GM18508 (cell line): ENCODE measurements around the gene ANGPTL2.

ENCODE experiments used
- ATAC-seq: cut with Tn5 transposase; IDR thresholded peaks from one replicate; pipeline ENCODE4 v1.9.1; 2021; ENCODE audit warnings: moderate number of reproducible peaks; ENCODE audit not compliant: insufficient read depth, unreplicated experiment

The ANGPTL2 gene

DNA sequence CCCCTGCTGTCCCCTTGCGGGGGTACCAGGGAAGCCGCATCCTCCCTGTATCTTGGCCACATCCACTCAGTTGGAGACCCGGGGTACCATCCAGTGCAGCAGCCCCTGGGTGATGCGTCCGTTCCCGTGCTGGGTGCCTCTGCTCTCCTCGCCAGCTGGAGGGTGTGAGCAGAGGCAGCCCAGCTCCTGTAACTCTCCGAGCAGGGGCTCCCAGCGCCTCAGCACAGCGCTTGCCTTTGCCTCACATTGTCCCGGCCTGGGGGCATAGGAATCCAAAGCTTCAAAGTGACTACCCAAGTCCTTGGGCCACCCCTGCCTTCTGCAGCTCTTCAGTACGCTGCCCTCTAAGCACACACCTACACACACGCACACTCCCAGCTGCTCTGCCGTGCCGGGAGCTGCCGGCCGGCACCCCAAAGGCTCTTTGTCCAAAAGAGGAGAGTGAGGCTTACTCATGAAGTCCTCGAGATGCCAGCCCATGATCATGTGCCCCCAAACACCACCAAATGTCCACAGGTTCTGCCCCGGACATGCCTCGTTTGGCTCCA lies 733 bp downstream of the ANGPTL2 start:
- ATAC-seq = no peak

- ATAC-seq = no peak
Measured at GRCh38 chr9:127119320-127119709, 3.1 kb downstream of the ANGPTL2 start.

DNA sequence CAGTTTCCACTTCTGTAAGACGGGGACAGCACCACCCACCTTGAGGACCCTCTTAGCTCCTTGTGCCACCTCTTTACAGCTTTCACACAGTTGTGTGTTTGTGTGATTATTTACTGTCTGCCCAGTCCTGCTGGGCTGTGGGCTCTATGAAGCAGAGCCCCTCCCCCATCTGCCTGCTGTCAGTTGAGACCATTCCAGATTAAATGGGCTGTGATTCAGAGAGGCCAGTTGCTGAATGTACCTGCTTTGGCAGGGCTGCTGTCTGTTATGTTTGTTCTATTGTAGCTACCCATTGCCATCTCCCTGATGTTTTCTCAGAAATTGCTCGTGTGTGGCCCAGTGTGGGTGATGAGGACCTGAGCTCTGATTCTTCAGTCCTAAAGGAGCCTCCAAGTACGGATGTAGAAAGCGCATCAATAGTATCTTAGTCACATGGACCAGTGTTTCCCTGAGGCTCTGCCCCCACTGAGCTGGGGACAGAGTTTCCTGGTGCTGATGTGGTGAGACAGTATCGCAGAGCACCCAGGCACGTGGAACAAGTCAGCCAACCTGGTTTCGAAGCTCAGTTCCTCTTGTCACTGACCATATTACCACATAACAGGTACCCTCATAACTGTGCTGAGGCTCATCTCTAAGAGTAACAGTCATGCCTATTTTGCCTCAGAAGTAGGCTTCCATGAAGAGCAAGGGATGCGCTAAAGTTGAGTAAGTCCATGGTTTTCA lies 3.7 kb downstream of the ANGPTL2 start:
- ATAC-seq = no peak

DNA sequence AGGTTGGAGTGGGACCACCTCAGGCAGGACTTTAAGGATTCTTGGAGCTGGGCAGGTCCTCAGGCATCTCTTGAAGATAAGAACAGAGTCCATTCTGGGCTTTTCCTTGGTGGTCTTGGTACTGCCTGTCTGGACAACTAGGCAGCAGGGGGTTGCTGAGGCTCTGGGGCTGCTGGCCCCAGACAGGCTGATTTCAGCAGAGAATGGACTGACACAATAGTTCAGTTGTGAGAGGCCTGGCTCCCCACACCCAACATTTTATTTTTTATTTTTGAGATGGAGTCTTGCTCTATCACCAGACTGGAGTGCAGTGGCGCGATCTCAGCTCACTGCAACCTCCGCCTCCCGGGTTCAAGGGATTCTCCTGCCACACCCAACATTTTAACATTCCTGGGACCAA lies 4.6 kb downstream of the ANGPTL2 start:
- ATAC-seq = no peak

GRCh38 chr9:127116957-127117356 lies 5.5 kb downstream of the ANGPTL2 start:
- no peak for ATAC-seq

GRCh38 chr9:127116088-127116726 lies 6.2 kb downstream of the ANGPTL2 start:
- ATAC-seq = no peak

DNA sequence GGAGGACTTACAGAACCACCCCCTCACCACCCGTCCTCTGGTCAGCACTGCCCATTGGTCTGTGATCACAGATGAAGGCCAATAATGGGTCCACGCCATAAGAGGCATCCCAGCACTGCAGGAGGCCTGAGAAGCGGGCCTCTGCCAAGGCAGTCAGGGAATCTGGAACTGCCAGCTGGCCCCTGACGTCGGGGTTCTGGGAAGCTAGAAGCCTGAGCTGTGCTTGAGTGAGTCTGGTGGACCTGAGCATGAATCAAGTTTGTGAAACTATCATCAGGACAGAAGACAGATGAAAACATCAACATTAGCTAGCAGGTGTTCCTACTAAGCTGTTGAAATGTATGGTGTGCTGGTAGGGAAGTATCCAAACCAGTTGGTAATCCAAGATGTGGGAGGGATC lies 7.8 kb downstream of the ANGPTL2 start:
- ATAC-seq = no peak

GRCh38 chr9:127113191-127113972 lies 9.1 kb downstream of the ANGPTL2 start:
- no peak for ATAC-seq

- no peak for ATAC-seq
Measured at GRCh38 chr9:127112735-127113161, 9.7 kb downstream of the ANGPTL2 start.

GRCh38 chr9:127112056-127112455 lies 10.4 kb downstream of the ANGPTL2 start:
- no peak for ATAC-seq

DNA sequence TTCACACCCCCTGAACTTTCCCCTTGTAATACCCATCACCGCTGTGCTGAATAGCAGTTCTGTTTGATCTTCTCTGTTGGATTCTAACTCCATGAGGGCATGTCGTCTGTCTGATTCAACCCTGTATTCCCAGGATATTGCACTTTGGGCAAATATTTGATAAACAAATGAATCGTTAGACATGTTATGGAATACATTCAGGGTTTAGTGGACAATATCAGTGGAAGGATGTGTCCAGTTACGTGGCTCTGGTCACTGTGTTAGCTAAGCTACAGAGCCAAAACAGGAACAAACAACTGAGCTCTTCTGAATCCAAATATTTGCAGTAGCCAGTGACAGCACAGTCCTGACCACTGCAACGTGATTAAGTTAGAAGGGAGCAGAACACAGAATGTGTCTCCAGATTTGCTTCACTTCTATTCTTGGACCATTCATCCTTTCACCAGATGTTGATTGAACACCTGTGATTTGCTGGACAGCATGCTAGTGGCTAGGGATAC lies 13.2 kb downstream of the ANGPTL2 start:
- no peak for ATAC-seq

DNA sequence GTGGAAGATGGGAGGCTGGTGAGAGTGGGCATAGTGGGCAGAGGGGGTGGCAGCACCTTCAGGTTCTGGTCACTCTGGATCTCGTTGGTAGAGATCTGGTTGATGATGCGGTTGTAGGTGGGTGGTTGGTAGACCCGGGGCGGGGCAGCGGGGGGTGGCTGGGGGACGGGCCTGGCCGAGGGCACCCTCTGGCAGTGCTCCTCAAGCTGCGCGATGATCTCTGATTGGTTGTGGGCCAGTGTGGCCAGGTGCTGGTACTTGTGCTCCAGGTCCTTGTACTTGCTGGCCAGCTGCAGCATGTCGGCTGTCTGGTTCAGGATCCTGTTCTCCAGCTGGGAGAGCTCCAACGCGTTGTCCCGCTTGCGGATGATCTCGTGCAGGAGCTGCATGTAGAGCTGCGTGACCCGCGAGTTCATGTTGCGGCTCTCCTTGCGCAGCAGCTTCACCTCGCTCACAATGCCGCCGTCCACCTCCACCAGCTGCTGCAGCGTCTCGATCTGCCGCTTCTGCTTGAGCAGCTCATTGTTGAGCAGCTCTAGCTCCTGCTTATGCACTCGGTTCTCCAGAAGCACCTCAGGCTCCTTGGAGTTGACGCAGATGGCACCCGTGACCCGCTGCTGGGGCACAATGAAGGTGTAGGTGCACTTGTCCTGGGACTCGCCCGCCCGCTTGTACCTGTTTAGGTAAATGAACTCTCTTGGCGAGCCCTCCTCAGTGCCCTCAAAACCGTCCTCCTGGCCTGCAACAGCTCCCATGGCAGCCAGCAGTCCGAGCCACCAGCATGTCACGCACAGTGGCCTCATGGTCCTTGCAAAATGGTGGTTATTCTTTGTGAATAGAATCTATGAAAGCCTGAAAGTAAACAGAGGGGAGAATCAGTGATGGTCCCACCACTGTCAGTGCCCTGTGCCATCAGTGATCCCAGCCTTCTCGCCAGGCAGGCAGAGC lies 14.2 kb downstream of the ANGPTL2 start:
- ATAC-seq = no peak

- no peak for ATAC-seq
Measured at GRCh38 chr9:127107171-127107928, 15.1 kb downstream of the ANGPTL2 start.

DNA sequence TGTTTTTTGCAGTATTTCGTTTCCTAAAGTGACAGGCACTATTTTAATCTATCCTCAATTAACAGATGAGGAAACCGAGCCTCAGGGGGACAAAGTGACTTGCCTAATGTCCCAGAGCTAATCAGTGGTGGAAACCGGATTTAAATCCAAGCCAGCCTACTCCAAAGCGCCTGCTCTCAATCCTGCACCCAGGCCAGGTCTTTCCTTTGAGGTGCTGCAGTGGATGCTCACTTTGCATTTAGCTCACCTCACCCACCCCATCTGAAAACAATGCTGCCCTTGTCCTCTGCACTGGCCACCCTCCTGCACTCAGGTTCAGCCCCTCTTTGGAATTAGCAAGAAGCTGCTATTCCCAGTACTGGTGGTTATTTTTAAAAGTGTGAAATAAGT lies 16.0 kb downstream of the ANGPTL2 start:
- ATAC-seq = no peak

DNA sequence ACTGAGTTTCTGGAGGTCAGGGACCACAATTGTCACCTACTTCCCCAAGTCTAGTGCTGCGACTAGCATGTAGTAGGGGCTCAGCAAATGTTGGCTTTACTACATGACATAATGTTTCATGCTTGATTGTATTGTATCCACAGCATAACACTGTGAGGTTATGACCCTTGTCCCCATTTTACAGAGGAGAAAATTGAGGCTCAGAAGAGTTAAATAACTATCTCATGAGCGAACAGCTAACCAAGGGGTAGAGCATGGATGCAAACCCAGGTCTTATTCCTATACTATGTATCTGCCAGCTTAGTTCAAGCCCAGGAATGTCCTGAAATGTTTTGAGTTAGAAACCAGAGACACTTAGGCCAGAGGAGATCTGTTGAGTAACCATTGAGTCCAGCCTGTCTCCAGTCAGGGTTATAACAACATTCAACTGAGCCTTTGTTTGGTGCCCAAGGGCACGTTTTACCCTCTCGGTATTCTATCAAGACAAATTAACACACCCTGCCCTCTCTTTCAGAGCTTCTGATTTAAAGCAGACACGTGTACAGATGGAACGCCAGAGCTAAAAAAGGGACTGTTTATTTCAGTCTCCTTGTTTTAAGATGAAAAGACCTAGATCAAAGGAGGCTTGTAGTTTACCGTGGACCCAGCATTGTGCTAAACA lies 16.5 kb downstream of the ANGPTL2 start:
- ATAC-seq = no peak

DNA sequence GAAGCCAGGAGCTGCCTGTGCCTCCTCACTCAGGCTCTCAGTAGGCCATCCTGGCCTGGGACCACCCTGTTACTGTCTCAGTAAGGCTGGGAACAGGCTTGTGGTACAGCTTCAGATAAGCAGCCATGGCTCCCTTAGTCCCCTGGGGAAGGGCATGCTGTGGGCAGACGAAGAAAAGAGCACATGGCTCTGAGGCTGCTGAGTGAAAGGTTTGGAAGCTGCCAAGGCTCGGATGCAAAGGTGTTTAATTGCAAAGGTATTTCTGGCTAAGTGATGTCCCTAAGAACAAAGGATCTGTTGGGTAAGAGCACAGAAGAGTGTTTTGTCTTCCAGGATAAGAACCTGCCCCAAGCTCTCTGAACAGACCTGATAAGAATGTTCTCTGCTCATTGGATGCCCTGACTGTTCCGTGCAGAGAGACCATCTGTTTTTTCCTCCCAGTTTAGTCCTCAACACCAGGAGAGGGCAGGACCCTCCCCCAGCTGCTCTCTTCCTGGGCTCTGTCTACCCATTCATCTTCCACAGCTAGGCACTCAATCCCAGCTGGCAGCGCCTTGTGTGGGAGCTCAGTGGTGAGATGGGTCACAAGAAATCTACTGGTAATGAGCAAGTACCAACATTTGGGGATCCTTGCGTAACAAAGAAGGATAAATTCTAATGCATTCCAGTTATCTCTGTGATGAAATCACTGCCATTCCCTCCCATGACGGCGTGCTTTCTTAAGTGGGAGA lies 17.7 kb downstream of the ANGPTL2 start:
- ATAC-seq = no peak

DNA sequence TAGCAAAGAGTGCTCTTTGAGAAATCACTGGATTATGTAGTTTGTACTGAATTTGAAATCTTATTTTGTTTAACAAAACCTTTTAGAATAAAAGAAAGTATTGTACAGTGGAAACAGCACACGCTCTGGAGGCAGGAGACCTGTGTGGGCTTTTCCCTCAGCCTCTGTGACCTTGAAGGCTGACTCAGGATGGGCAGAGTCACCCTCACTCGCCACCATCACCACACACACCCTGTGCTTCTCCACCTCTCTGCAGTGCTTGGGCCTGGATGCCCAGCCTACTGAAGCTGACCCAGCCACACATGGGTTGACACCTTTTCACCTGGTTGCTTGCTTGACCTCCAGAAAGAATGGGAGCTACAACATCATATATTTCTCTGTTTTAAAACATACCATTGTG lies 19.6 kb downstream of the ANGPTL2 start:
- no peak for ATAC-seq

- no peak for ATAC-seq
Measured at GRCh38 chr9:127102176-127102575, 20.3 kb downstream of the ANGPTL2 start.
